Activated naive CD4-positive, alpha-beta T cell treated with anti-CD3 and anti-CD28 coated beads, Interleukin-2, amount 50 U/mL, for 24 hours (primary cell): ENCODE measurements around the gene ARHGAP10.

ENCODE experiments used
- H3K27ac Mint-ChIP-seq: one replicate; pipeline ENCODE4 v1.8.0; 2021; ENCODE audit warnings: mild to moderate bottlenecking, mixed read lengths
- H3K27me3 Mint-ChIP-seq: one replicate; pipeline ENCODE4 v1.8.0; 2021; ENCODE audit warnings: mixed read lengths
- H3K36me3 Mint-ChIP-seq: one replicate; pipeline ENCODE4 v1.8.0; 2021; ENCODE audit warnings: mixed read lengths
- H3K4me1 Mint-ChIP-seq: one replicate; pipeline ENCODE4 v1.8.0; 2021; ENCODE audit warnings: mixed read lengths
- H3K4me3 Mint-ChIP-seq: one replicate; pipeline ENCODE4 v1.8.0; 2021; ENCODE audit warnings: mild to moderate bottlenecking, mixed read lengths
- H3K9me3 Mint-ChIP-seq: one replicate; pipeline ENCODE4 v1.8.0; 2021; ENCODE audit warnings: mixed read lengths

The ARHGAP10 gene

GRCh38 chr4:147724468-147725201 is 7.3 kb upstream of the ARHGAP10 start:
- no peak overlapping the region for H3K4me3 Mint-ChIP-seq
- no peak overlapping the region for H3K27ac Mint-ChIP-seq
- no peaks in the 10 kb centered on the region for H3K27me3 Mint-ChIP-seq
- H3K9me3 Mint-ChIP-seq: no peaks in the 10 kb centered on the region
- no peaks in the 10 kb centered on the region for H3K4me1 Mint-ChIP-seq
- H3K36me3 Mint-ChIP-seq: no peaks in the 10 kb centered on the region

- Mint-ChIP-seq H3K4me1 (no peaks in the 10 kb centered on the region), H3K9me3 (no peaks in the 10 kb centered on the region), H3K36me3 (no peaks in the 10 kb centered on the region), H3K27me3 (no peaks in the 10 kb centered on the region), H3K4me3 (no peak overlapping the region), H3K27ac (no peak overlapping the region)
Observed at GRCh38 chr4:147725673-147726072, 6.2 kb upstream of the ARHGAP10 start.

DNA sequence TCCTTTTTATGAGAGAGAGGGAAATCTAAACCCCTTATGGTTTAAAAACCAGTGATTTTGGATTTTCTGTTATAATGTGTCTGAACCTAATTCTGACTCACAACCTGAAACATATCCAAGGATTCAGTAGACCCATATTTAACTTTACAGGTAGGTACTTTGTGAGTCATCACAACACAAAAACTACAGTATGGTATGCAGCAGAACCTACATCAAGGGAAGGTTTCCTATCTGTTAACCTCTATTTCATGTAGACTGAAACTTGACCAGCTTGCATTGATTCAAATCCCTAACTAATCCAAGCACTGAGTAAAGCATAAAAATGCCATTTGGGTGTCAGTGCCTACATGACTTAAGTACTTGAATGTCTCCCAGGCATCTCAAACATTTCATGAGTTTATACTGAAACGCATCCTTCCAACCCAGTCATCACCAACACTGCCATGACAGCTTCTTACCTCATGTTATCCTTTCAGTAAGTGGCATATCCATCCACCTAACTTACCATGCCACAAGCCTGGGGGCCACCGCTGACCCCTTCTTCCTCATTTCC is 4.3 kb upstream of the ARHGAP10 start:
- peaks cover 6% of the 10 kb centered on the region for H3K4me1 Mint-ChIP-seq
- no peak overlapping the region for H3K27ac Mint-ChIP-seq
- no peak overlapping the region for H3K4me3 Mint-ChIP-seq
- H3K27me3 Mint-ChIP-seq: no peaks in the 10 kb centered on the region
- no peaks in the 10 kb centered on the region for H3K36me3 Mint-ChIP-seq
- no peaks in the 10 kb centered on the region for H3K9me3 Mint-ChIP-seq

DNA sequence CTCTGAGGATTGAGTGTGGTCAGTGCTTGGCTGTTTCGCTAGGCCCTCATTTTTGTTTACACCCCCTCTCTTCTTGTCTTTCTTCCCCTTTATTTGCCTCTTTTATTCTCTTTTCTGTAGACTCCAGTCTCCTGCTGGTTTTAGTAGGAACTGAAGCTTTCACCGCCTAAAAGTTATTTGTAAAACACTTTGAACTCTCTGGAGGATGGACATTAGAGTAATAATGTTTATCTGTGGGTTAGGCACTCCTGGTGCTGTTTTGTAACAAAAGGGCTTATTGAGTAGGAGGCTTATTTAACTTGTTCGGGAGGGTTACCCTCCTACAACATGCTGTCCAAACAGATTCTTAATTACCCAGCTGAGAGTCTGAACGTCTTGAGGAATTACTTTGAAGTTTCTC is 1.6 kb upstream of the ARHGAP10 start:
- Mint-ChIP-seq H3K36me3 (no peaks in the 10 kb centered on the region), H3K9me3 (no peaks in the 10 kb centered on the region), H3K27me3 (peaks cover 7% of the 10 kb centered on the region), H3K4me3 (peak overlapping the region; percentile 11), H3K27ac (no peak overlapping the region), H3K4me1 (peaks cover 23% of the 10 kb centered on the region)

DNA sequence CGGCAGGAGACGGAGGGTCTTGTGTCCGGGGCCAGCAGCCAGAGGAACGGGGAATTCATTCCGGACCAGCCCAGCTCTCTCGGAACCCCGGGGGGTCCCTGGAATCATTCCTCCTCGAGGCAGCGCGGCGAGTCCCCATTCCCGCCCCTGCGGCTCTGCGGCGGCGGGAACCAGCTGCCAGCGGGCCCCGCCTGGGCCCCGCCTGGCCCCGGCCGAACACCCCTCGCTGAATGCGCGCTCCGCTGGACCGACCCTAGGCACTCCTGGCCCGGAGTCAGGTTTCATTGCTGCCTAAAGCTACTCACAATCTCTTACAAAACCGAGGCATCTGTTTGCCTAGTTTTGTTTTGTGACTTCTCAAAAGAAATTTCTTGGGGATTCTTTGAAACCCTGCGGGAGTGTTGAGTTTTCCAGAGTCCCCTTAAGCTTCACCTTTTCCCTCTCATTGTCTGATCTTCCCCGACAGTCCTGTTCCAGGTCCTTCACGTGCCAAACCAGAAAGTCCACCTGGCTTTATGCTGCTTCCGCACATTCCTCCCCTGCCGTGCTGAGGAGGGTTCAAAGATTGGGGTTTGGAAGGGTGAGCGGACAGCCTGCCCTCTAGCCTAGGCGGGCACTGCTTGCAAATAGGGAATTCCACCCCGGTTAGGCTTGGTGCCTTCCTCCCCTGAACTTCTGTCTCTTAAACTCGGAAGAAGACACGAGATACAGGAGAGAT is 789 bp downstream of the ARHGAP10 start:
- Mint-ChIP-seq H3K36me3 (no peaks in the 10 kb centered on the region), H3K27me3 (peaks cover 7% of the 10 kb centered on the region), H3K4me3 (peak overlapping the region; percentile 90), H3K4me1 (peaks cover 23% of the 10 kb centered on the region), H3K9me3 (no peaks in the 10 kb centered on the region), H3K27ac (peak overlapping the region; percentile 84)

DNA sequence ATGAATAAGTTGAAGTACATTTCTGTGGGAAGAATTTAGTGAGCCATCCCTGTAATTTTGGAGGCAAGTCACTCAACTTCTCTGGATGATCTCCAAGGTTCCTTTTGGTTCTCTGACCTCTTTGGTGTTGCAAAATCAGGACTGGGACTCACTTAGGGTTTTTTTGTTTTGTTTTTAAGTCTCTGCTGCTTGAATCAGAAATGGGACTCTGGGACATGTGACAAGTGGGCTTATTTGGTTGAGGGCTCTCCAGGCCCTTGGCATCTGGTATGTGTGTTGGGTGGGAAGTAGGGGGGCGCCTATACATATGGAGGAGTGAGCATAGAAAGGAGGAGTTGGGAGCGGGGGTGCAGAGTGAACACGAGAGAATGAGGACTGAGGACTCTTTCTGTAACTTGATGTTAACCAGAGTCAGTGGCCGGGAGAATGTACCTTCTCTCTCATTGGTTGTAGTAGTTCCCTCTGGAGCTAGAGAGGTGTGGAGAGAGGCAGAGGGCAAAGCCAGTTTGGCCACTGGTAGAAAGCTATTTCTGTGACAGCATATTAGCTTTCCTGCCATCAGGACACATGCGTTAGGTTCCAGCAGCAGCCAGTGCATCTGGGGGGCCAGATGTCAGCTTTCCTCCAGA is 1.9 kb downstream of the ARHGAP10 start:
- Mint-ChIP-seq H3K9me3 (no peaks in the 10 kb centered on the region), H3K4me1 (peaks cover 23% of the 10 kb centered on the region), H3K27me3 (peaks cover 9% of the 10 kb centered on the region)

DNA sequence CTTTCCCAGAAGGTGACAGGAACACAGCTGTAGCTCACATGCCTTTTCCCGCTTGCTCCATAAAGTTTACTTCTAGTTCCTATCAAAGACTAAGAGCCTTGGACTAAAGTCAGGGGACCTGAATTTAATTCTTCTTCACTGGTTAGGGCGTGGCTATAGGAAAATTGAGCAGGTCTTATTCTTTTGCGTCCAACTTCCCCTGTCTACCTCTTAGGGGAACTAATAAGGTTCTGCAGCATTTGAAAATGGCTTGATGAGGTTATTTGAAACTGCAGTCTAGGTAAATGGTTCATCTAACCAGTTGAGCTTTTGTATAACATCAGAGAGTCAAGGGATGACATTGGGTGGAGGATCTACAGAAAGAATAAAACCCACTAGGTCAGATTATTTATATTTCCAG is 2.6 kb downstream of the ARHGAP10 start:
- Mint-ChIP-seq H3K36me3 (no peaks in the 10 kb centered on the region), H3K27me3 (peaks cover 9% of the 10 kb centered on the region), H3K4me3 (no peak overlapping the region), H3K4me1 (peaks cover 23% of the 10 kb centered on the region), H3K27ac (no peak overlapping the region), H3K9me3 (no peaks in the 10 kb centered on the region)

More for the DNA sequence above, 1.9 kb downstream of the ARHGAP10 start:
- H3K36me3 Mint-ChIP-seq: no peaks in the 10 kb centered on the region
- peak overlapping the region; percentile 90 for H3K4me3 Mint-ChIP-seq
- peak overlapping the region; percentile 5 for H3K27ac Mint-ChIP-seq

DNA sequence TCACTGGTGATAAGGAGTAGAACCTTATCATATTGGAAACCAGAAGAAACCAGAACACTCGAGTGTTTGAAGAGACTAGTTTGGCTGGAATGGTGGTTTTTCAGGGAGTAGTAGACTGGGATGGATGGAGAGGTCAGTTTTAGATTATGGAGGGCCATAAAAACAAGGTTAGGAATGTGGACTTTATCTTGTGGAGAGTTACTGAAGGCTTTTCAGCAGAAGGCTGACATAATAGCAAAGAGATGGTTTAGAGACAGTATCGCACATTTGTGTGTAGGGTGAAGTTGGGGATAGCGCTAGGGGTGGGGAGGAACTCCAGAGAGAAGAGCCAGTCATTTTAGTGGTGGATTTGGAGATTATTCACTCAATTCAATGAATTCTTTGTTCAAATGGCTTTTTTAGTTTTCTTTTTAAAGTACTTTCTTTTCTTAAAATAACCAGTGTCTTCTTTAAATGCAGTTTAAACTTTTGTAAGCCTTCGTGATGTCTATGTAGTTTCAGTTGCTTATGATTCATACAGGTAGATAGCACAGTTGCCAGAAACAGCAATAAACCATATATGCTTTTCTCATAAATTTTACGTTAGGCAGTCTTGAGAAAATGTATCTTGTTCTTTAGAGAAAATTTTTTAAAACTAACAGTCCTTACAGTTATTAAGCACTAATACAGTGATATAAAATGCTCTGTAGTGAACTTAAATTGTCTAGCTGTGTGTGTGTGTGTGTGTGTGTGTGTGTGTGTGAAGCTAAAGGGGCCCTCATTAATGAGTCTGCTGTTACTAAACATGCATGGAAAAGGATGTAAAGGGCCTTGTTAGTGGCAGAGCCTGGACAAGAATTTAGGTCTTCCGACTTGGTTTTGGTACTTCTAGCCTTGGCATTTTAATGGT is 3.8 kb downstream of the ARHGAP10 start:
- no peak overlapping the region for H3K4me3 Mint-ChIP-seq
- H3K4me1 Mint-ChIP-seq: peaks cover 23% of the 10 kb centered on the region
- H3K27ac Mint-ChIP-seq: no peak overlapping the region
- no peaks in the 10 kb centered on the region for H3K36me3 Mint-ChIP-seq
- no peaks in the 10 kb centered on the region for H3K9me3 Mint-ChIP-seq
- peaks cover 9% of the 10 kb centered on the region for H3K27me3 Mint-ChIP-seq

DNA sequence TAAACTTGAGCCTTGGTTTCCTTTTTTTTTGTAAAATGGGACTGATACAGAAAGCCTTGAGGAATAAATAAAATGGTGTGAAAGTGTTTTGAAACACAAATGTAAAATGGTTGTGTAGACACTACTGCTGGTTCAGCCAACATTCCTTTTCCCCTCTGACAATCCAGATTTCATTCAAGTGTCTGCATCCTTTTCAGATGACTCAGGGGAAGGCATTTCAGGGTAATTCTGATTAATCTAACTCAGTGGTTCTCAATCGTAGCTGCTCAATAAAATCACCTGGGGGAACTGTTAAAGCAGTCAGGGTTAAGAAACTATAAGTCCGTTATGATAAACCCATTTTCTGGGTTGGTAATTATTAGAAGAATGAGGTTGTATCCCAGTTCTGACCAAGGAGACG is 4.6 kb downstream of the ARHGAP10 start:
- no peaks in the 10 kb centered on the region for H3K9me3 Mint-ChIP-seq
- peaks cover 18% of the 10 kb centered on the region for H3K4me1 Mint-ChIP-seq
- no peak overlapping the region for H3K4me3 Mint-ChIP-seq
- peaks cover 9% of the 10 kb centered on the region for H3K27me3 Mint-ChIP-seq
- H3K36me3 Mint-ChIP-seq: no peaks in the 10 kb centered on the region
- no peak overlapping the region for H3K27ac Mint-ChIP-seq

DNA sequence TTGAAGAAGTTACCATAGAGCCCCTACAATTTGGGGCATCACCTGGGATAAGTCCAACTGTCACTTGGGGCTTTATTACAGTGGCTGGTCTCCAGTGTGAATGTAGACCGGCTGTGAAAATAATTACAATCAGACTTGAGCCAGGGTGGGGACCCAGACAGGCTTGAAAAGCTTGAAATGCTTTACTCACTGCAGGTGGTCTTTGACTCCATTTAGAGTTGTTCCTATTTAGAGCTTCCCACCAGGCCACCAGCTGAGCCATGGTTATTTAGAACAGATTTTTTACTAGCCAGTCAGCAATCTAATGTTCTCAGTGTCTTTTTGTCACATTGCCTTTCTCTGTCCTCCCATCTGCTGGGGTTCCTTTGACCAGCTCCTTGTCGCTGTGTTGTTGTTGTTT is 5.7 kb downstream of the ARHGAP10 start:
- Mint-ChIP-seq H3K27ac (no peak overlapping the region), H3K36me3 (no peaks in the 10 kb centered on the region), H3K27me3 (peaks cover 9% of the 10 kb centered on the region), H3K4me1 (peaks cover 17% of the 10 kb centered on the region), H3K4me3 (no peak overlapping the region), H3K9me3 (no peaks in the 10 kb centered on the region)

DNA sequence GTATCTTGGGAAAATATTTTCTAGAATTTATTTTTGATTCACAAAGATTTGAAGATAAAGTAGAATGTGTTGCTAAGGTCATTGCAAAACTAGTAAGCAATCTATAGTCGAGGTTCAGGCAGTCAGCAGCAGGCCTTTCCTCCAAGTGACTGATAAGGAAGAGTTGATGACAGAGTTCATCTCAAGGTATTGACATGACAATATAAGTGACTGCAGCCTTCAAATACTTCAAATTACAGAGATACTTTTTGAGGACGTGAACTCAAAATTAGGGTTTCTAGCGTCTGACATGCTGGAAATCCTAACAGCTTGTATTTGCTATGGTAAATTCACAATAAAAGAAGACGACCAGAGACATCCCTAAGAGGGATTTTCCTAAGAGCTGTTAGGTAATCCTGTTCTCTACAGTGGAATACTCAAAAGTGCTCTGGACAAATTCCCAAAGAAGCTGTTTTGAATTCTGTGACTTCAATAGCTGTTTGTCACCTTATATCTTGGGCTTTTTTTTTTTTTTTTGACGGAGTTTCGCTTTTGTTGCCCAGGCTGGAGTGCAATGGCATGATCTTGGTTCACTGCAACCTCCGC is 7.4 kb downstream of the ARHGAP10 start:
- Mint-ChIP-seq H3K9me3 (no peaks in the 10 kb centered on the region), H3K4me1 (no peaks in the 10 kb centered on the region), H3K36me3 (no peaks in the 10 kb centered on the region), H3K27ac (no peak overlapping the region), H3K4me3 (no peak overlapping the region), H3K27me3 (peaks cover 3% of the 10 kb centered on the region)

DNA sequence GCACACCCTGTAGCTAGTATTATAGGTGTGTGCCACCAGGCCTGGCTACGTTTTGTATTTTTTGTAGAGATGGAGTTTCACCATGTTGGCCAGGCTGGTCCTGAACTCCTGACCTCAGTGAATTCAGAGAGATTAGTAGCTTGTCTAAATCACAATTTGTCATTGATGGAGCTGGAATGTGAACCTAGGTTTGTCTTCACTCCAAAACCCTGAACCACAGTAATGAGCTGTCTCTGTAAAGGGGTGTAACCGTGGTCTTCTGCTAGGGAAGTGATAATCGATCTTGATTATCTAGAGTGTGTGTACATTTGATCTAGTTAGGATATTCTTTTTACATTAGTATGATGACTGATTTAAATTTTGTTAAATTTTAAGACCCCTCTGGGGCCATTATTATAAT is 8.3 kb downstream of the ARHGAP10 start:
- Mint-ChIP-seq H3K36me3 (no peaks in the 10 kb centered on the region), H3K4me3 (no peak overlapping the region), H3K27me3 (peaks cover 5% of the 10 kb centered on the region), H3K27ac (no peak overlapping the region), H3K9me3 (no peaks in the 10 kb centered on the region), H3K4me1 (no peaks in the 10 kb centered on the region)

- H3K27me3 Mint-ChIP-seq: peaks cover 3% of the 10 kb centered on the region
- no peak overlapping the region for H3K4me3 Mint-ChIP-seq
- H3K36me3 Mint-ChIP-seq: no peaks in the 10 kb centered on the region
- no peaks in the 10 kb centered on the region for H3K4me1 Mint-ChIP-seq
- H3K9me3 Mint-ChIP-seq: no peaks in the 10 kb centered on the region
- H3K27ac Mint-ChIP-seq: no peak overlapping the region
Observed at GRCh38 chr4:147741190-147741788, 9.4 kb downstream of the ARHGAP10 start.

GRCh38 chr4:147747787-147748454 is 16.0 kb downstream of the ARHGAP10 start:
- no peak overlapping the region for H3K4me3 Mint-ChIP-seq
- H3K4me1 Mint-ChIP-seq: no peaks in the 10 kb centered on the region
- H3K27ac Mint-ChIP-seq: no peak overlapping the region
- H3K36me3 Mint-ChIP-seq: no peaks in the 10 kb centered on the region
- peaks cover 2% of the 10 kb centered on the region for H3K27me3 Mint-ChIP-seq
- no peaks in the 10 kb centered on the region for H3K9me3 Mint-ChIP-seq
